K562 (cell line): ENCODE results near the gene COX20. TPM values are rescaled to one million over a fixed set of nuclear protein-coding genes. Genes with fewer than 3 reads are reported as not detected.

Source experiments
- BHLHE40 ChIP-seq: IDR thresholded peaks from 2 replicates; pipeline ENCODE4 v1.6.1; 2011; ENCODE audit warnings: low read length, improper control_type of control experiment
- CEBPG ChIP-seq, 3 experiments: fragments of 200-800 bp in 1 of 3; sonication (Bioruptor generic) in 1 of 3; sonication (generic) in 1 of 3; formaldehyde crosslinking in 1 of 3; IDR thresholded peaks in 2 of 3; conservative IDR thresholded peaks in 1 of 3; 2 replicates each; pipeline versions ENCODE4 v1.6.1 to v1.8.0; 2016 to 2022; ENCODE audit warnings: missing compliant biosample characterization in 2 of 3, missing genetic modification characterization in 2 of 3, mild to moderate bottlenecking in 1 of 3, missing genetic modification reagents in 1 of 3
- DEAF1 ChIP-seq: fragments of 450-650 bp; formaldehyde crosslinking; IDR thresholded peaks from 2 replicates; pipeline ENCODE4 v1.4.0; 2020; ENCODE audit warnings: mild to moderate bottlenecking, moderate library complexity
- GABPB1 ChIP-seq: sonication (generic); formaldehyde crosslinking; IDR thresholded peaks from 2 replicates; pipeline ENCODE4 v1.8.0; 2022; ENCODE audit warnings: mild to moderate bottlenecking, missing genetic modification reagents
- HNRNPLL ChIP-seq: fragments of 200-400 bp; formaldehyde crosslinking; IDR thresholded peaks from 2 replicates; pipeline ENCODE4 v1.6.1; 2017; ENCODE audit warnings: low read length, low read depth, mild to moderate bottlenecking; ENCODE audit not compliant: poor library complexity, severe bottlenecking
- MAZ ChIP-seq, 2 experiments: fragments of 450-650 bp in 1 of 2; sonication (generic) in 1 of 2; formaldehyde crosslinking; IDR thresholded peaks in 1 of 2; conservative IDR thresholded peaks in 1 of 2; 2 replicates each; pipeline versions ENCODE4 v1.4.0 to v1.5.0; 2020; ENCODE audit warnings: mild to moderate bottlenecking in 1 of 2, missing genetic modification reagents in 1 of 2
- NR4A1 ChIP-seq, 2 experiments: fragments of 250-450 bp in 1 of 2; fragments of 450-650 bp in 1 of 2; sonication (Bioruptor Pico) in 1 of 2; IDR thresholded peaks; 2 replicates each; pipeline versions ENCODE4 v1.4.0 to v1.6.1; 2016 to 2020; ENCODE audit warnings: mild to moderate bottlenecking in 2 of 2, missing compliant biosample characterization in 1 of 2, missing genetic modification characterization in 1 of 2, moderate library complexity in 1 of 2
- RB1 ChIP-seq: fragments of 450-650 bp; IDR thresholded peaks from 2 replicates; pipeline ENCODE4 v1.6.1; 2017; ENCODE audit warnings: low read depth, mild to moderate bottlenecking
- SMARCA5 ChIP-seq: fragments of 450-650 bp; IDR thresholded peaks from 2 replicates; pipeline ENCODE4 v1.6.1; 2016
- TAF9B ChIP-seq: fragments of 450-650 bp; IDR thresholded peaks from 2 replicates; pipeline ENCODE4 v1.6.1; 2018; ENCODE audit warnings: mild to moderate bottlenecking; ENCODE audit not compliant: partially characterized antibody
- TFAP4 ChIP-seq: sonication (generic); formaldehyde crosslinking; IDR thresholded peaks from 2 replicates; pipeline ENCODE4 v1.8.0; 2022; ENCODE audit warnings: missing genetic modification reagents, mild to moderate bottlenecking, moderate library complexity, borderline replicate concordance
- TRIM24 ChIP-seq, 2 experiments: fragments of 450-650 bp; IDR thresholded peaks; 2 replicates each; pipeline ENCODE4 v1.6.1; 2016
- ZNF165 ChIP-seq: fragments of 250-450 bp; sonication (Bioruptor Pico); IDR thresholded peaks from 2 replicates; pipeline ENCODE4 v1.4.0; 2020; ENCODE audit warnings: borderline replicate concordance
- ZNF318 ChIP-seq, 2 experiments: fragments of 450-650 bp; IDR thresholded peaks; 2 replicates each; pipeline ENCODE4 v1.6.1; 2016; ENCODE audit warnings: mild to moderate bottlenecking in 2 of 2, borderline replicate concordance in 1 of 2, low read depth in 1 of 2, moderate library complexity in 1 of 2
- ZNF507 ChIP-seq: conservative IDR thresholded peaks from 2 replicates; pipeline ENCODE4 v1.6.1; 2017; ENCODE audit warnings: missing genetic modification characterization, missing compliant biosample characterization
- polyA plus RNA-seq, 8 experiments: library from polyadenylated mRNA; depleted of rRNA in 4 of 8; stranded (reverse) in 5 of 8; unstranded in 3 of 8; fragments of >200 nt; fragmentation: Nextera tagmentation in 2 of 8; fragmentation: Illumina TruSeq in 1 of 8; extraction: Ambion mirVana in 2 of 8; extraction: Trizol in 1 of 8; gene quantifications; 2 replicates each; pipeline versions ENCODE4 v1.2.1 to v1.2.3, GENCODE V29; 2011 to 2014; ENCODE audit warnings: inconsistent platforms in 1 of 8, missing spikeins in 1 of 8
- total RNA-seq, 7 experiments: library from RNA; depleted of rRNA in 6 of 7; stranded (reverse); fragments of >200 nt in 6 of 7; fragmentation: Illumina TruSeq in 2 of 7; extraction: Trizol in 2 of 7; gene quantifications; 2 replicates each; pipeline versions ENCODE4 v1.2.1 to v1.2.3, GENCODE V29; 2011 to 2021; ENCODE audit warnings: low replicate concordance in 1 of 7

Gene COX20
- total and polyA plus RNA-seq, 9 of the 15 experiments (the other 6 are each of a cell fraction or from before 2014, with no cell fraction given): 41.5 to 192 (median 84.3) TPM

DNA sequence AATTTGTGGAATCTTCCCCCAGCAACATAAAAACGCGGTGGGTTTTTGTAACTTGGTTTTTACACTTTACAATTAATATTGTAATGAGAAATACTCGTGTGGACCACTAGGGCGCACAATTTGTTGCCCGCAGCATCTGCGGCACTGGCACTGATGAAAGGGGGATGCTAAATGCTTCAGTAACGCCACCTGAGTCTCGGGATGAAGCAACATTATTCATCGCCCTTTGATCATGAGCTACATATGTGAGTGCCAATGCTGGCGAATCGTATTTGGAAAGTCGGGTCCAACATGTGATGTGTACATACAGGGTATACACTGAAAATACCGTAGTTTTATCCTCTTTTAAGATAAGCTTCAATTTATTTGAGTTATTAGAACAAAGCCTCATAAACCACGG is 34.2 kb upstream of the COX20 start (continued):
- TF ChIP-seq DEAF1: peak; percentile 44; the same call in 1 of the 2 replicates
- TF ChIP-seq HNRNPLL: no peak
- TF ChIP-seq TRIM24 (IDR thresholded peaks at IDR 0.05): no peak
- TF ChIP-seq ZNF507 (tag): peak; percentile 41; the same call in 1 of the 2 replicates
- TF ChIP-seq MAZ (CRISPR knock-in tag; conservative IDR thresholded peaks at IDR 0.05 in 1 of 2, IDR thresholded peaks at IDR 0.05 in 1 of 2): peak in 1 of 2 experiments; percentile 41; a peak in 1 of 4 replicates
- no peak for TF ChIP-seq ZNF318 (IDR thresholded peaks at IDR 0.05; ENCODE audit: borderline replicate concordance in 1 of 2, low read depth in 1 of 2)
- no peak for TF ChIP-seq BHLHE40
- no peak for TF ChIP-seq GABPB1 (CRISPR knock-in tag)
- TF ChIP-seq TAF9B: no peak
- TF ChIP-seq TFAP4 (CRISPR knock-in tag): peak; percentile 31; the same call in 1 of the 2 replicates
- no peak for TF ChIP-seq ZNF165 (CRISPR knock-in tag)
- no peak for TF ChIP-seq CEBPG (CRISPR knock-in tag; IDR thresholded peaks at IDR 0.05)
- peak; percentile 46 to 61; a peak in 3 of 4 replicates for TF ChIP-seq CEBPG (tag; conservative IDR thresholded peaks at IDR 0.05 in 1 of 2, IDR thresholded peaks at IDR 0.05 in 1 of 2)
- no peak for TF ChIP-seq NR4A1 (CRISPR knock-in tag; IDR thresholded peaks at IDR 0.05)
- no peak for TF ChIP-seq NR4A1 (tag; IDR thresholded peaks at IDR 0.05)
- no peak for TF ChIP-seq SMARCA5
- TF ChIP-seq RB1: peak; percentile 36; the same call in 1 of the 2 replicates
